ENCODE results near the gene PDHB. TPM values are rescaled to one million over a fixed set of nuclear protein-coding genes. Genes with fewer than 3 reads are reported as not detected.

PDHB gene
- total and polyA plus RNA-seq, 10 donors, result 46.6 to 82.1 (median 63.8) TPM

DNA sequence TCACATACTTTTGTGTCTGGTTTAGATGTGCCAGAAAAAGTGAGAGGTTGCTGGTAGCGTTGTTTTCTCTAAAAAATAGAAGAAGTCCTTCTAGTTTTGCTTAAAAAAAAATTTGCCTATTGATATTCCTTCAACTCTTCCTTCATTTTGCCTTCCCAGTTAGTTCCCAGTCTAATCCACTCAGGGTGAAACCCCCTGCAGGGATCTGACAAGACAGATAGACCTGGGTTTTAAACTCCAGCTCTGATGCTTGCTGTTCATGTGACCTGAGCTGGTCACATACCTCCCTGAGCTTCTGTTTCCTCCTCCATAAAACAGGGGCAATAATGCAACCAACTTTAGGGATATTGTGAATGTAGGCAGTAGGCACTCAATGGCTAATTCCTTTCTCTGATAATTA, 39.6 kb upstream of the PDHB start:
- Histone ChIP-seq H3K9me3 (no peaks in the 10 kb centered on the region), H3K4me3 (no peak overlapping the region), H3K36me3 (no peaks in the 10 kb centered on the region), H3K27ac (peak overlapping the region in 3 of 8 donors; percentile 54 to 71 (median 63)), H3K4me1 (peaks cover 0 to 54% (median 25%) of the 10 kb centered on the region in 6 donors), H3K27me3 (replicated peaks in 1 of 7) (no peaks in the 10 kb centered on the region)
- DNase-seq, result no peak
- intact Hi-C loops (cut with DNase I; ENCODE audit: low total_unique reads), result no loop called here
- TF ChIP-seq POLR2A (IDR thresholded peaks at IDR 0.05), result no peak
- TF ChIP-seq, protein P1, sequence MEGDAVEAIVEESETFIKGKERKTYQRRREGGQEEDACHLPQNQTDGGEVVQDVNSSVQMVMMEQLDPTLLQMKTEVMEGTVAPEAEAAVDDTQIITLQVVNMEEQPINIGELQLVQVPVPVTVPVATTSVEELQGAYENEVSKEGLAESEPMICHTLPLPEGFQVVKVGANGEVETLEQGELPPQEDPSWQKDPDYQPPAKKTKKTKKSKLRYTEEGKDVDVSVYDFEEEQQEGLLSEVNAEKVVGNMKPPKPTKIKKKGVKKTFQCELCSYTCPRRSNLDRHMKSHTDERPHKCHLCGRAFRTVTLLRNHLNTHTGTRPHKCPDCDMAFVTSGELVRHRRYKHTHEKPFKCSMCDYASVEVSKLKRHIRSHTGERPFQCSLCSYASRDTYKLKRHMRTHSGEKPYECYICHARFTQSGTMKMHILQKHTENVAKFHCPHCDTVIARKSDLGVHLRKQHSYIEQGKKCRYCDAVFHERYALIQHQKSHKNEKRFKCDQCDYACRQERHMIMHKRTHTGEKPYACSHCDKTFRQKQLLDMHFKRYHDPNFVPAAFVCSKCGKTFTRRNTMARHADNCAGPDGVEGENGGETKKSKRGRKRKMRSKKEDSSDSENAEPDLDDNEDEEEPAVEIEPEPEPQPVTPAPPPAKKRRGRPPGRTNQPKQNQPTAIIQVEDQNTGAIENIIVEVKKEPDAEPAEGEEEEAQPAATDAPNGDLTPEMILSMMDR (IDR thresholded peaks at IDR 0.05 in 8 of 11, conservative IDR thresholded peaks at IDR 0.05 in 3 of 11), result no peak
- no peak for TF ChIP-seq POLR2AphosphoS5 (IDR thresholded peaks at IDR 0.05)
- 87 to 97% (median 90%) methylated on average over 1 of the region's 1 CpG for WGBS, 5 donors

- intact Hi-C loops (cut with DNase I; ENCODE audit: low total_unique reads), result no loop called here
- no peaks in the 10 kb centered on the region for H3K27me3 ChIP-seq (replicated peaks in 1 of 7)
- no peaks in the 10 kb centered on the region for H3K36me3 ChIP-seq
- no peak for DNase-seq
- H3K27ac ChIP-seq, result peak overlapping the region in 7 of 8 donors; percentile 2 to 79 (median 55)
- WGBS, 5 donors, result 42 to 60% (median 57%) methylated on average over 10 of the region's 10 CpGs
- no peak overlapping the region for H3K4me3 ChIP-seq
- no peaks in the 10 kb centered on the region for H3K9me3 ChIP-seq
- H3K4me1 ChIP-seq, result peaks cover 0 to 51% (median 25%) of the 10 kb centered on the region in 6 donors
- TF ChIP-seq, protein P1 (IDR thresholded peaks at IDR 0.05 in 8 of 11, conservative IDR thresholded peaks at IDR 0.05 in 3 of 11), result no peak
- TF ChIP-seq POLR2A (IDR thresholded peaks at IDR 0.05) (no peak), POLR2AphosphoS5 (IDR thresholded peaks at IDR 0.05) (no peak)
These were observed 37.6 kb upstream of the PDHB start for GRCh38 chr3:58471025-58471887.

DNA sequence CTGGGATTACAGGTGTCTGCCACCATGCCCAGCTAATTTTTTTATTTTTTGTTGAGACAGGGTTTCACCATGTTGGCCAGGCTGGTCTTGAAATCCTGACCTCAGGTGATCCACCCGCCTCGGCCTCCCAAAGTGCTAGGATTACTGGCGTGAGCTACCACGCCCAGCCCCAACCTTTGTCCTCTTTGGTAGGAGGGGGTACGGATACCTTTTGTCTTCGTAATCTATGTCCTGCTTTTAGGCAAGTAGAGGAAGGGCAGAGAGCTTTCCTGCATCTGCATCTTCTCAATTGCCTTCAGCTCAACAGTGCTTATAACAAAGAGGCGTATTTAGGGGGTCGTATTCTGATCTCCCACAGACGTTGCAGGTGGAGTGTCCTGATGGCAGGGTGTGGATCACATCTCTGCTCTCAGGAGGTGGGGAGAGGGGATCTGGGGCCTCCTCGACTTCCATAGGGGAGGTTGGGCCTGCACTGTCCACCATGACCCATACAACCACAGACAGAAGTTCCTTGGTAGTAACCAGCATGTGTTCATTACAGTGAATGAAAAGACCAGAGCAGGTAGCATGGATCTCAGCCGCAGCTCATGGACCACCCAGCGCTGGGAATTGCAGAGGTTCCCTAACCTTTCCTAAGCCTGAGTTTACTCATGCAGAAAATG, 36.9 kb upstream of the PDHB start:
- 91 to 97% (median 96%) methylated on average over 12 of the region's 12 CpGs for WGBS, 5 donors
- TF ChIP-seq, protein P1 (IDR thresholded peaks at IDR 0.05 in 8 of 11, conservative IDR thresholded peaks at IDR 0.05 in 3 of 11), result no peak
- no peak for TF ChIP-seq POLR2A (IDR thresholded peaks at IDR 0.05)
- TF ChIP-seq POLR2AphosphoS5 (IDR thresholded peaks at IDR 0.05), result no peak
- H3K36me3 ChIP-seq, result no peaks in the 10 kb centered on the region
- intact Hi-C loops (cut with DNase I; ENCODE audit: low total_unique reads), result no loop called here
- no peak overlapping the region for H3K4me3 ChIP-seq
- H3K4me1 ChIP-seq, result peaks cover 0 to 44% (median 21%) of the 10 kb centered on the region in 6 donors
- no peaks in the 10 kb centered on the region for H3K27me3 ChIP-seq (replicated peaks in 1 of 7)
- DNase-seq, result no peak
- H3K27ac ChIP-seq, result peak overlapping the region in 5 of 8 donors; percentile 43 to 79 (median 68)
- no peaks in the 10 kb centered on the region for H3K9me3 ChIP-seq

- DNase-seq, result no peak
- Histone ChIP-seq H3K27me3 (replicated peaks in 1 of 7) (no peaks in the 10 kb centered on the region), H3K4me1 (peaks cover 0 to 32% (median 7%) of the 10 kb centered on the region in 6 donors), H3K4me3 (no peak overlapping the region), H3K9me3 (no peaks in the 10 kb centered on the region), H3K27ac (no peak overlapping the region), H3K36me3 (no peaks in the 10 kb centered on the region)
- intact Hi-C loops (cut with DNase I; ENCODE audit: low total_unique reads), result loop anchor here (10.0 kb wide), 1 partner anchor 66 kb away; the partner anchor contains the start of gene ACOX2
- 77 to 94% (median 88%) methylated on average over 4 of the region's 4 CpGs for WGBS, 5 donors
- TF ChIP-seq POLR2A (IDR thresholded peaks at IDR 0.05) (no peak), POLR2AphosphoS5 (IDR thresholded peaks at IDR 0.05) (no peak)
- TF ChIP-seq, protein P1 (IDR thresholded peaks at IDR 0.05 in 8 of 11, conservative IDR thresholded peaks at IDR 0.05 in 3 of 11), result no peak
These were observed 35.5 kb upstream of the PDHB start for GRCh38 chr3:58469096-58469495.

Data from spleen (tissue), 11 donors.